Measurements from ENCODE around the gene DKKL1. TPM values are rescaled to one million over a fixed set of nuclear protein-coding genes. Genes with fewer than 3 reads are reported as not detected.
"Not testable (repeated sequence)": the region's sequence is repeated elsewhere in the genome, so short reads cannot be mapped to it uniquely, and the experiment has no call there.

Gene DKKL1
- total RNA-seq, 1 experiment from 2014 or later = not detected

DNA sequence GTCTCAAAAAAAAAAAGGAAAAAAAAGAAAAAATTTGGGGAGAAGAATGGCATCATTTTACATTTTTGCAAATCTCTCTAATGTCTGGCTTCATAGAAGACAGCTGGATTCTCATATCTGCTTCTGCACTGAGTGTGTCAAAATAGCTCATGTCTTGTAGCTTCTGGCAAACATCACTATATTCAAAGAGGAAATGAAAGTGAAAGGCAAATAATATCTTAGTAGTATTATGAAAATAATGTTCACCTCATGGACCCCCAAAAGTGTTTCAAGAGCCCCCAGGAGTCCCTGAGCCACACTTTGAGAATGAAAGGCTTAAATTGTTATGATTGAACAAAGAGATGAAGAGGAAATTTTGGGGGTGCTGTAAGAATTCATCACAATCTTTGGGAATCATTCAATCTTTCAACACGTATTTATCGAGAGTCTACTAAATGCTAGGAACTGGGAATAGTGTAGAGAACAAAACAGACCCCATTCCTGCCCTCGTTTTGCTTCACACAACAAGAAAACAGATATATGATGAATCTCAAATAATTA, 37.4 kb upstream of the DKKL1 start:
- Histone ChIP-seq H4K20me1 (ENCODE audit: insufficient read depth) (0 out of 2 replicates have a peak, but pooled peaks cover 2% of the 10 kb centered on the region), H3K9me3 (ENCODE audit: insufficient read depth, low read depth) (no peaks in the 10 kb centered on the region; the same call in 1 of the 2 replicates), H2AFZ (no peak overlapping the region), H3K27me3 (ENCODE audit: insufficient read depth, low read depth) (peaks cover 11% of the 10 kb centered on the region; the same call in 1 of the 2 replicates), H3K9me2 (ENCODE audit: insufficient read depth) (no peaks in the 10 kb centered on the region), H3K27ac (no peak overlapping the region), H3K4me3 (no peak overlapping the region), H3K4me1 (replicated peaks; ENCODE audit: insufficient read depth) (no peaks in the 10 kb centered on the region), H3K79me2 (ENCODE audit: low read depth) (no peaks in the 10 kb centered on the region), H3K4me2 (peak overlapping the region; percentile 16; the same call in 1 of the 2 replicates), H3K36me3 (ENCODE audit: low read depth) (no peaks in the 10 kb centered on the region), H3F3A (ENCODE audit: insufficient read depth, low read depth) (no peaks in the 10 kb centered on the region)
- no peak for DNase-seq
- TF ChIP-seq, protein P1, sequence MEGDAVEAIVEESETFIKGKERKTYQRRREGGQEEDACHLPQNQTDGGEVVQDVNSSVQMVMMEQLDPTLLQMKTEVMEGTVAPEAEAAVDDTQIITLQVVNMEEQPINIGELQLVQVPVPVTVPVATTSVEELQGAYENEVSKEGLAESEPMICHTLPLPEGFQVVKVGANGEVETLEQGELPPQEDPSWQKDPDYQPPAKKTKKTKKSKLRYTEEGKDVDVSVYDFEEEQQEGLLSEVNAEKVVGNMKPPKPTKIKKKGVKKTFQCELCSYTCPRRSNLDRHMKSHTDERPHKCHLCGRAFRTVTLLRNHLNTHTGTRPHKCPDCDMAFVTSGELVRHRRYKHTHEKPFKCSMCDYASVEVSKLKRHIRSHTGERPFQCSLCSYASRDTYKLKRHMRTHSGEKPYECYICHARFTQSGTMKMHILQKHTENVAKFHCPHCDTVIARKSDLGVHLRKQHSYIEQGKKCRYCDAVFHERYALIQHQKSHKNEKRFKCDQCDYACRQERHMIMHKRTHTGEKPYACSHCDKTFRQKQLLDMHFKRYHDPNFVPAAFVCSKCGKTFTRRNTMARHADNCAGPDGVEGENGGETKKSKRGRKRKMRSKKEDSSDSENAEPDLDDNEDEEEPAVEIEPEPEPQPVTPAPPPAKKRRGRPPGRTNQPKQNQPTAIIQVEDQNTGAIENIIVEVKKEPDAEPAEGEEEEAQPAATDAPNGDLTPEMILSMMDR (conservative IDR thresholded peaks at IDR 0.05) = no peak
- TF ChIP-seq EZH2 (IDR thresholded peaks at IDR 0.05; ENCODE audit: low read depth) = no peak
- intact Hi-C loops (cut with micrococcal nuclease; ENCODE audit: unreplicated experiment) = no loop called here
- ChIA-PET POLR2A (ENCODE audit: unreplicated experiment) (interaction anchor here (0.7 kb wide), 1 partner anchor 727 kb away, joined by 5 read pairs; no protein-coding TSS in a partner anchor), CTCF (interaction anchor here (0.7 kb wide), 2 partner anchors 57 to 810 kb away, joined by 3 to 4 read pairs; no protein-coding TSS in a partner anchor)
- BruUV-seq (replicated peaks) = no TSS peak

DNA sequence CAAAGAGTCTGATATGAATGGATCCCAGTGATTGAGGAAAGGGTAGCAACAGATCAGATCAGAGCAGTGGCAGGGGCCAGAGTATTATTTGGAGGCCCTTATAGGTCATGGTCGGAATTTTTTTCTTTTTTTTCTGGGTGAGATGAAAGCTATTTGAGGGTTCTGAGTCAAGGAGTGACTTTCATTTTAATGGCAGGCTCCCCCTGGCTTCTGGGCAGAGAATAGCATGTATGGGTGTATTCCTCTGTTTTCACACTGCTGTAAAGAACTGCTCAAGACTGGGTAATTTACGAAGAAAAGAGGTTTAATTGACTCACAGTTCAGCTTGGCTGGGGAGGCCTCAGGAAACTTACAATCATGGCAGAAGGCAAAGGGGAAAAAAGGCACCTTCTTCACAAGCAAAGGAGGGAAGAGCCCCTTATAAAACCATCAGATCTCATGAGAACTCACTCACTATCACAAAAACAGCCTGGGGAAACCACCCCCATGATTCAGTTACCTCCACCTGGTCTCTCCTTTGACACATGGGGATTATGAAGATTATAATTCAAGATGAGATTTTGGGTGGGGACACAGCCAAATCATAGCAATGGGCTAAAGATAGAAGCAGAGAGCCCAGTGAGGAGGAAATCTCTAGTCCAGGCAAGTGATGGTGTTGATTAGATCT, 35.7 kb upstream of the DKKL1 start:
- no peak overlapping the region for H2AFZ ChIP-seq
- ChIA-PET CTCF (interaction anchor here (0.6 to 1.0 kb wide), 4 partner anchors 11 to 179 kb away, joined by 3 to 6 read pairs (median 4); partner anchors contain the start of gene PIH1D1), POLR2A (ENCODE audit: unreplicated experiment) (interaction anchor here (0.6 kb wide), 3 partner anchors 16 to 913 kb away, joined by 3 to 4 read pairs (median 4); no protein-coding TSS in a partner anchor)
- H3K9me3 ChIP-seq (ENCODE audit: insufficient read depth, low read depth) = no peaks in the 10 kb centered on the region
- H3K27ac ChIP-seq = no peak overlapping the region
- peaks cover 11% of the 10 kb centered on the region; the same call in 1 of the 2 replicates for H3K27me3 ChIP-seq (ENCODE audit: insufficient read depth, low read depth)
- intact Hi-C loops (cut with micrococcal nuclease; ENCODE audit: unreplicated experiment) = no loop called here
- H3K4me3 ChIP-seq = no peak overlapping the region
- H3K4me1 ChIP-seq (replicated peaks; ENCODE audit: insufficient read depth) = no peaks in the 10 kb centered on the region
- TF ChIP-seq EZH2 (IDR thresholded peaks at IDR 0.05; ENCODE audit: low read depth) = no peak
- TF ChIP-seq, protein P1 (conservative IDR thresholded peaks at IDR 0.05) = peak; percentile 88
- no peaks in the 10 kb centered on the region for H3F3A ChIP-seq (ENCODE audit: insufficient read depth, low read depth)
- H3K36me3 ChIP-seq (ENCODE audit: low read depth) = no peaks in the 10 kb centered on the region
- no peak for DNase-seq
- H3K4me2 ChIP-seq = no peak overlapping the region
- H3K79me2 ChIP-seq (ENCODE audit: low read depth) = no peaks in the 10 kb centered on the region
- no peaks in the 10 kb centered on the region for H3K9me2 ChIP-seq (ENCODE audit: insufficient read depth)
- no TSS peak for BruUV-seq (replicated peaks)
- H4K20me1 ChIP-seq (ENCODE audit: insufficient read depth) = no peaks in the 10 kb centered on the region

- H3K4me2 ChIP-seq = no peak overlapping the region
- H3K27ac ChIP-seq = no peak overlapping the region
- TF ChIP-seq, protein P1 (conservative IDR thresholded peaks at IDR 0.05) = no peak
- TF ChIP-seq EZH2 (IDR thresholded peaks at IDR 0.05; ENCODE audit: low read depth) = no peak
- no peaks in the 10 kb centered on the region for H3K9me2 ChIP-seq (ENCODE audit: insufficient read depth)
- no peaks in the 10 kb centered on the region for H4K20me1 ChIP-seq (ENCODE audit: insufficient read depth)
- no peaks in the 10 kb centered on the region for H3K9me3 ChIP-seq (ENCODE audit: insufficient read depth, low read depth)
- DNase-seq = no peak
- no TSS peak for BruUV-seq (replicated peaks)
- ChIA-PET POLR2A (ENCODE audit: unreplicated experiment) (interaction anchor here (0.5 kb wide), 1 partner anchor 273 kb away, joined by 3 read pairs; no protein-coding TSS in a partner anchor), CTCF (no interaction called here)
- H3K36me3 ChIP-seq (ENCODE audit: low read depth) = no peaks in the 10 kb centered on the region
- H2AFZ ChIP-seq = no peak overlapping the region
- no peaks in the 10 kb centered on the region for H3K4me1 ChIP-seq (replicated peaks; ENCODE audit: insufficient read depth)
- no peak overlapping the region for H3K4me3 ChIP-seq
- intact Hi-C loops (cut with micrococcal nuclease; ENCODE audit: unreplicated experiment) = no loop called here
- peaks cover 8% of the 10 kb centered on the region; the same call in 1 of the 2 replicates for H3K27me3 ChIP-seq (ENCODE audit: insufficient read depth, low read depth)
- H3F3A ChIP-seq (ENCODE audit: insufficient read depth, low read depth) = no peaks in the 10 kb centered on the region
- no peaks in the 10 kb centered on the region for H3K79me2 ChIP-seq (ENCODE audit: low read depth)
Observed at GRCh38 chr19:49328741-49329140, 34.9 kb upstream of the DKKL1 start.

DNA sequence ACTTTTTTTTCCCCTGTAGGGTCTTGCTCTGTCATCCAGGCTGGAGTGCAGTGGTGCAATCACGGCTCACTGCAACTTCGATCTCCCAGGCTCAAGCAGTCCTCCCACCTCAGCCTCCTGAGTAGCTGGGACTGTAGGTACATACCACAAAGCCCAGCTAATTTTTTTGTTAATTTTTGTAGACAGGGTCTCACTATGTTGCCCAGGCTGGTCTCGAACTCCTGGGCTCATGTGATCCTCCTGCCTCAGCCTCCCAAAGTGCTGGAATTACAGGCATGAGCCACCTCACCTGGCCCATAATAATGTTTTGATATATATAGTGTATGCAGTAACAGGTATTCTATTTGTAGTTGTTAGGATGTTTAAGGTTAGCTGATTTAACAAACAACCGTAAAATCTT, 32.5 kb upstream of the DKKL1 start:
- H3K9me3 ChIP-seq (ENCODE audit: insufficient read depth, low read depth); H3K79me2 ChIP-seq (ENCODE audit: low read depth); DNase-seq; H4K20me1 ChIP-seq (ENCODE audit: insufficient read depth); H3F3A ChIP-seq (ENCODE audit: insufficient read depth, low read depth); H3K27me3 ChIP-seq (ENCODE audit: insufficient read depth, low read depth); POLR2A ChIA-PET (ENCODE audit: unreplicated experiment); CTCF ChIA-PET; H3K4me3 ChIP-seq; H3K27ac ChIP-seq; H3K9me2 ChIP-seq (ENCODE audit: insufficient read depth); H3K4me1 ChIP-seq (replicated peaks; ENCODE audit: insufficient read depth); intact Hi-C loops (cut with micrococcal nuclease; ENCODE audit: unreplicated experiment); BruUV-seq (replicated peaks); H3K36me3 ChIP-seq (ENCODE audit: low read depth): not testable (repeated sequence)
- Histone ChIP-seq H3K4me2 (peak overlapping the region; percentile 41; the same call in 1 of the 2 replicates), H2AFZ (0 out of 2 replicates have a peak overlapping the region, but pooled peaks have one; percentile 5)
